Measurements from ENCODE around the gene HMCN2.

HMCN2 gene

DNA sequence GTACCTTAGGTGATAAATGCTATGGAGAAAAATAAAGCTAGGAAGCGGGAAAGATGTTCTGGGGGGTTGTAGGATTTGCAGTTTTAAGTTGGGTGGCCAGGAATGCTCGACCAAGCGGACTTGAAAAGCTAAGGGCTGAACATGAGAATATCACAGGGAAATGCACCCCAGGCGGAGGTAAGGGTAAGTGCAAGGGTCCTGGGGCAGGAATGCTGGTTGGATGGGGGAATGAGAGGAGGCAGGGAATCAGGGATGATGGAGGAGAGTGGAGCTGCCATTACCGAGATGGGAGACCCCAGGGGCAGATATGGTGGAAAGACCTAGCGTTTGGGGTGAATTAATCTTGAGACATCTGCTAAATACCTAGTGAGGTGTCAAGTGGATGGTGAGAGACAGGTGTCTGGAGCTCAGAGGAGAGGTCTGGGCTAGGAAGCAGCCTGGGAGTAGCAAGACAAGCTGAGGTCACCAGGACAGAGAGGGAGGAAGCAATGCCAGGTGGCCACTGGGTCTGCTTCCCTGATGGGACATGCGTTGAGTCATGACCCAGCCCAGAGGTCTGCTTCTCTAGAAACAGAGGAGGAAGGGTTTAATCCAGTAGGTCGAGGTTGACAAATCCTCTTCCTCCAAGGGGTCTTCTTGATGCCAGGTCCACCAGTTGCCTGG lies 101.5 kb downstream of the HMCN2 start:
- no peak overlapping the region for H3K27ac ChIP-seq
- TF ChIP-seq ZFX (IDR thresholded peaks at IDR 0.05; ENCODE audit: borderline replicate concordance): no peak
- TF ChIP-seq, protein P1, sequence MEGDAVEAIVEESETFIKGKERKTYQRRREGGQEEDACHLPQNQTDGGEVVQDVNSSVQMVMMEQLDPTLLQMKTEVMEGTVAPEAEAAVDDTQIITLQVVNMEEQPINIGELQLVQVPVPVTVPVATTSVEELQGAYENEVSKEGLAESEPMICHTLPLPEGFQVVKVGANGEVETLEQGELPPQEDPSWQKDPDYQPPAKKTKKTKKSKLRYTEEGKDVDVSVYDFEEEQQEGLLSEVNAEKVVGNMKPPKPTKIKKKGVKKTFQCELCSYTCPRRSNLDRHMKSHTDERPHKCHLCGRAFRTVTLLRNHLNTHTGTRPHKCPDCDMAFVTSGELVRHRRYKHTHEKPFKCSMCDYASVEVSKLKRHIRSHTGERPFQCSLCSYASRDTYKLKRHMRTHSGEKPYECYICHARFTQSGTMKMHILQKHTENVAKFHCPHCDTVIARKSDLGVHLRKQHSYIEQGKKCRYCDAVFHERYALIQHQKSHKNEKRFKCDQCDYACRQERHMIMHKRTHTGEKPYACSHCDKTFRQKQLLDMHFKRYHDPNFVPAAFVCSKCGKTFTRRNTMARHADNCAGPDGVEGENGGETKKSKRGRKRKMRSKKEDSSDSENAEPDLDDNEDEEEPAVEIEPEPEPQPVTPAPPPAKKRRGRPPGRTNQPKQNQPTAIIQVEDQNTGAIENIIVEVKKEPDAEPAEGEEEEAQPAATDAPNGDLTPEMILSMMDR (IDR thresholded peaks at IDR 0.05): no peak

DNA sequence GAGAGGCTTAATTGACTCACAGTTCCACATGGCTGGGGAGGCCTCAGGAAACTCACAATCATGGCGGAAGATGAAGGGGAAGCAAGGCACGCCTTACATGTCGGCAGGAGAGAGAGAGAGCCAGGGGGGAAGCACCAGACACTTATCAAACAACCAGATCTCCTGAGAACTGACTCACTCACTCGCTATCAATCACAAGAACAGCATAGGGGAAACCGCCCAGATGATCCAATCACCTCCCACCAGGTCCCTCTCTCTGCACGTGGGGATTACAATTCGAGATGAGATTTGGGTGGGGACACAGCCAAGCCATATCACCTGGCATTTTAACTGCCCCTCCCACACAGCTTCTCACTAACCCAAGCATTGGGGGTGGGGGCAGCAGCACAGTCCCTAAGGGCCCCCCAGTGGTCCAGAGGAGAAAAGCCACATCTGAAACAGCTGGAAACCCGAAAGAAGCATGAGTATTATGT lies 103.1 kb downstream of the HMCN2 start:
- TF ChIP-seq ZFX (IDR thresholded peaks at IDR 0.05; ENCODE audit: borderline replicate concordance): no peak
- TF ChIP-seq, protein P1 (IDR thresholded peaks at IDR 0.05): peak; percentile 14
- no peak overlapping the region for H3K27ac ChIP-seq

DNA sequence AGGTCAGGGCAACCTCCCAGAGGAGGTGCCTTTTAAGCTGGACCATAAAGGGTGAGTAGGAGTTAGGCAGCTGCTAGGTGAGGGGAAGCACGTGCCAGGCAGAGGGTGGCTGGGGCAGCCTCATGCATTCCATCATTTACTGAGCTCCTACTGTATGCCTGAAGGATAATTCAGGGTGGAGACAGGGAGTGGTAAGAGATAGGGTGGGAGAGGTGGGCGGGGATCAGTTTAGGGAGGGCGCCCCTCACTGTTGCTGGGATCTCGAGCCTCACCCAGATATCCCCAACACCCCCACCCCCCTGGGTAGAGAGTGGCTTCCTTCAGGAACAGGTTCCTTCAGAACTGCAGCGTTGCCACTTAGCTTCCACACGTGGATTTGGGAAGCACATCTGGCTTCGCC lies 104.7 kb downstream of the HMCN2 start:
- H3K27ac ChIP-seq: no peak overlapping the region
- no peak for TF ChIP-seq ZFX (IDR thresholded peaks at IDR 0.05; ENCODE audit: borderline replicate concordance)
- TF ChIP-seq, protein P1 (IDR thresholded peaks at IDR 0.05): no peak

DNA sequence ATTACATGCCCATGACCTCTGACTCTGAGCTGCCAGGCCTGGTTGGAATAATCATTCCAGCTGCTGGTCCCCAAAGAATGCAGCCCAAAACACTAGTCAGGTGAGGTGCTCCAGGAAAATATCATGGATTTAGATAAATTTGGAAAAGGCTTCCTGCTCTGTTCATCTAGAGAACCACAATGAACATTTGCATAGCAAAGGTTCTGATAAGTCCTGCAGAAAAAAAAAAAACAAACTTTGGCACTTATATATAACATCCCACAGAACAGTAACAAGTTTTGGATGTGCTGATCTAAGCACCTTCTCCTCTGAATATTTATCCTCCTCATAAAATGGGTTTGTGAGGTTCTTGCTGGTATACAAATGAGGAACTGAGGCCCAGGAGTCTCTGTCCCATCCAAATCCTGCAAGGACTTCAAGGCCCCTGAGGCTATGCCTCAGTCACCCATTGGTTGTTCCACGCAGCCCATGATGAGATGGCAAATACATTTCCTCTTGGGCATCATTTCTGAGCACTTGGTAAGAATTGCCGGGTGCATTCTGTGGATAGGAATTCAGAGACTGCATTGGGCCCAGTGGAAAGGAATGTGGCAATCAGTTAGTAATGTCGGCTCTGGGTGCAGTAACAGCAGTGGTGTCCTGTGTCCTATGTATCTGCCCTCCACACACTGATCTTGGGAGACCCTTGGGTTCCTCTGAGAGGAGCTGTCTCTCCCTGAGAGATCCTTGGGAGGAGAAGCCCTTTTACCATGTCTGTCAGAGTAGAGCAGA lies 105.8 kb downstream of the HMCN2 start:
- TF ChIP-seq, protein P1 (IDR thresholded peaks at IDR 0.05): no peak
- no peak for TF ChIP-seq ZFX (IDR thresholded peaks at IDR 0.05; ENCODE audit: borderline replicate concordance)
- H3K27ac ChIP-seq: no peak overlapping the region

DNA sequence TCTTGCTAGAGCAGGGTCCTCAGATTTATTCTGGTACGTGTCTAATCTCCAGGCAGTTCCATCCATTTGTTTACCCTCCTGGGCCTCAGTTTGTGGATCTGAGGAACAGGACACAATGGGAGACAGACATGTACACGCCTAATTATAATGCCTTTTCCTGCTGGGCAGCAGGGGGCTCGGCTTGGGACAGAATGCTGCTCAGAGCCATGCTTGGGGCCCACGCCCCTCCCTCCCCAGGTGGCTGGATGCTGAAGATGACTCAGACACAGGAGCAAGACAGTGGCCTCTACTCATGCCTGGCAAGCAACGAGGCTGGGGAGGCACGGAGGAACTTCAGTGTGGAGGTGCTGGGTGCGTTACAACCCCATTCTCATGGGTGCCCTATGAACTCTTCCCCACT lies 106.5 kb downstream of the HMCN2 start:
- TF ChIP-seq, protein P1 (IDR thresholded peaks at IDR 0.05): no peak
- no peak for TF ChIP-seq ZFX (IDR thresholded peaks at IDR 0.05; ENCODE audit: borderline replicate concordance)
- no peak overlapping the region for H3K27ac ChIP-seq

DNA sequence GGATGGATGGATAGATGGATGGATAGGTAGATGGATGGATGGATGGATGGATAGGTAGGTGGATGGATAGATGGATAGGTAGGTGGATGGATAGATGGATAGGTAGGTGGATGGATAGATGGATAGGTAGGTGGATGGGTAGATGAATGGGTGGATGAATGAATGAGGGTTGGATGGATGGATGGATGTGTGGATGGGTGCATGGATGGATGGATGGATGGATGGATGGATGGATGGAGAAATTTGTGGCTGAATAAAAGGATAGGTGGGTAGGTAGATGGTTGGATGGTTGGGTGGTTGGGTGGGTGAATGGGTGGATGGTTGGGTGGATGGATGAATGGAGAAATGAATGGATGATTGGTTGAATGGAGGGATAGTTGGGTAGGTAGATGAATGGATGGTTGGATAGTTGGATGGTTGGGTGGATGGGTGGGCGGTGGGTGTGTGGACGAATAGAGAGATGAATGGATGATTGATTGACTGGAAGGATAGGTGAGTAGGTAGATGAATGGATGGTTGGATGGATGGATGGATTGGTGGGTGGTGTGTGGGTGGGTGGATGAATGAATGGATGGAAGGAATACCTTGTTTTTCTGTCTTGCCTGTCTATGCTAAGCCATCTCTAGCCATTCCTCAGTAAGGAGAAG lies 108.2 kb downstream of the HMCN2 start:
- no peak overlapping the region for H3K27ac ChIP-seq
- no peak for TF ChIP-seq ZFX (IDR thresholded peaks at IDR 0.05; ENCODE audit: borderline replicate concordance)
- TF ChIP-seq, protein P1 (IDR thresholded peaks at IDR 0.05): no peak

Measured in 22Rv1 (cell line).